ENCODE results near the gene TOLLIP.

Gene TOLLIP

GRCh38 chr11:1353383-1354124, 44.1 kb upstream of the TOLLIP start:
- DNase-seq (ENCODE audit: extremely low spot score), result no peak
- ChIA-PET CTCF (no interaction called here), POLR2A (no interaction called here)
- no peak for TF ChIP-seq ELF4 (IDR thresholded peaks at IDR 0.05)
- no peak for TF ChIP-seq NFRKB (IDR thresholded peaks at IDR 0.05)
- TF ChIP-seq SUZ12 (IDR thresholded peaks at IDR 0.05), result no peak
- TF ChIP-seq FOXM1 (IDR thresholded peaks at IDR 0.05; ENCODE audit: borderline replicate concordance), result no peak
- TF ChIP-seq FOXK2 (IDR thresholded peaks at IDR 0.05), result no peak
- TF ChIP-seq CTBP1 (IDR thresholded peaks at IDR 0.05; ENCODE audit: borderline replicate concordance), result no peak
- no peak for TF ChIP-seq LEF1 (IDR thresholded peaks at IDR 0.05; ENCODE audit: borderline replicate concordance)
- no peak for TF ChIP-seq FOXA1 (IDR thresholded peaks at IDR 0.05)
- TF ChIP-seq L3MBTL2 (conservative IDR thresholded peaks at IDR 0.05), result no peak
- no peak for TF ChIP-seq HDGF (IDR thresholded peaks at IDR 0.05; ENCODE audit: borderline replicate concordance)
- no peak for TF ChIP-seq PKNOX1 (IDR thresholded peaks at IDR 0.05)
- TF ChIP-seq TARDBP (IDR thresholded peaks at IDR 0.05), result no peak
- TF ChIP-seq ZNF384 (IDR thresholded peaks at IDR 0.05), result no peak
- TF ChIP-seq SP1 (IDR thresholded peaks at IDR 0.05), result no peak
- TF ChIP-seq ARNT (IDR thresholded peaks at IDR 0.05), result no peak
- TF ChIP-seq BHLHE40 (IDR thresholded peaks at IDR 0.05; ENCODE audit: borderline replicate concordance), result no peak

GRCh38 chr11:1352696-1353382, 43.4 kb upstream of the TOLLIP start:
- TF ChIP-seq HDGF (IDR thresholded peaks at IDR 0.05; ENCODE audit: borderline replicate concordance), result no peak
- TF ChIP-seq ELF4 (IDR thresholded peaks at IDR 0.05), result no peak
- no peak for TF ChIP-seq ZNF384 (IDR thresholded peaks at IDR 0.05)
- TF ChIP-seq PKNOX1 (IDR thresholded peaks at IDR 0.05), result no peak
- TF ChIP-seq LEF1 (IDR thresholded peaks at IDR 0.05; ENCODE audit: borderline replicate concordance), result no peak
- no peak for TF ChIP-seq SP1 (IDR thresholded peaks at IDR 0.05)
- no peak for TF ChIP-seq CTBP1 (IDR thresholded peaks at IDR 0.05; ENCODE audit: borderline replicate concordance)
- no peak for TF ChIP-seq ARNT (IDR thresholded peaks at IDR 0.05)
- no peak for DNase-seq (ENCODE audit: extremely low spot score)
- ChIA-PET POLR2A (no interaction called here), CTCF (no interaction called here)

GRCh38 chr11:1351278-1351937, 42.0 kb upstream of the TOLLIP start:
- TF ChIP-seq ELF4 (IDR thresholded peaks at IDR 0.05) (peak; percentile 45; the same call in 1 of the 2 replicates), FOXA1 (IDR thresholded peaks at IDR 0.05) (no peak), SUZ12 (IDR thresholded peaks at IDR 0.05) (no peak)
- DNase-seq (ENCODE audit: extremely low spot score), result peak; percentile 40
- POLR2A ChIA-PET, result interaction anchor here (1.2 to 1.4 kb wide), 2 partner anchors 12 to 30 kb away, joined by 3 read pairs; no protein-coding TSS in a partner anchor
- CTCF ChIA-PET, result no interaction called here

DNA sequence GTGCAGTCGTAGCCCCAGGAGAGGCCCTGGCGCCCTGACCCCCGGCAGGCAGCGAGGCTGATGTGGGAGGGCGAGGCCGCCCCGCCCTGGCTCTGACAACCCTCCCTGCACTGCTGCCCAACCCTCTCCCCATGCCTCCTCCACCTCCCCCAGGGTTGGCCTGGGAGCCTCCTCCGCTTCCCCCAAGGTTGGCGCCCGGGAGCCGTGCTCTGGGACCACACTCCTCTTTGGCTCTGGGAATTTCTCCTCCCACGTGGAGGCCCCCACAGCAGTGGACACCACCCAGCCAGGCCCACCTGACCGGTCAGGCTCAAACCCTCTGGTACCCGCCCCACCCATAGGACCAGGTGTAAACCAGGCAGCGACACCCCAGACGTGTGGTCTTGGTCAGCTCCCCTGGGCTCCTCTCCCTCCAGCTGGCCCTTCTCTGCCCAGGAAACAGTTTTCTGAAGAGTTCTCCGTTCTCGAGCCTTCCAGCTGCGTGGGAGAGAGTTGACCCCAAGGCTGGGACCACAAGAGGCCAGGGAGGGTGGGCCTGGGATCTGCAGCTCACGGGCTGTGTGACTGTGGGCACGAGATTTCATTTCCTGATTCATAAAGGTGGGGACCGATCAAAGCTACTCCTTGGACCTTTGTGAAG, 40.8 kb upstream of the TOLLIP start:
- ChIA-PET POLR2A (interaction anchor here (0.9 to 1.4 kb wide), 2 partner anchors 8 to 32 kb away, joined by 3 to 4 read pairs; no protein-coding TSS in a partner anchor), CTCF (interaction anchor here (0.6 kb wide), 1 partner anchor 386 kb away, joined by 8 read pairs; no protein-coding TSS in a partner anchor)
- no peak for TF ChIP-seq BHLHE40 (IDR thresholded peaks at IDR 0.05; ENCODE audit: borderline replicate concordance)
- no peak for TF ChIP-seq HDGF (IDR thresholded peaks at IDR 0.05; ENCODE audit: borderline replicate concordance)
- no peak for TF ChIP-seq CTBP1 (IDR thresholded peaks at IDR 0.05; ENCODE audit: borderline replicate concordance)
- TF ChIP-seq SP1 (IDR thresholded peaks at IDR 0.05), result no peak
- no peak for TF ChIP-seq FOXA1 (IDR thresholded peaks at IDR 0.05)
- no peak for TF ChIP-seq LEF1 (IDR thresholded peaks at IDR 0.05; ENCODE audit: borderline replicate concordance)
- no peak for TF ChIP-seq ARNT (IDR thresholded peaks at IDR 0.05)
- no peak for TF ChIP-seq L3MBTL2 (conservative IDR thresholded peaks at IDR 0.05)
- TF ChIP-seq SUZ12 (IDR thresholded peaks at IDR 0.05), result no peak
- no peak for TF ChIP-seq TARDBP (IDR thresholded peaks at IDR 0.05)
- no peak for TF ChIP-seq ZNF384 (IDR thresholded peaks at IDR 0.05)
- no peak for TF ChIP-seq FOXM1 (IDR thresholded peaks at IDR 0.05; ENCODE audit: borderline replicate concordance)
- no peak for TF ChIP-seq PKNOX1 (IDR thresholded peaks at IDR 0.05)
- TF ChIP-seq ELF4 (IDR thresholded peaks at IDR 0.05), result no peak
- no peak for TF ChIP-seq FOXK2 (IDR thresholded peaks at IDR 0.05)
- no peak for TF ChIP-seq NFRKB (IDR thresholded peaks at IDR 0.05)
- DNase-seq (ENCODE audit: extremely low spot score), result no peak

DNA sequence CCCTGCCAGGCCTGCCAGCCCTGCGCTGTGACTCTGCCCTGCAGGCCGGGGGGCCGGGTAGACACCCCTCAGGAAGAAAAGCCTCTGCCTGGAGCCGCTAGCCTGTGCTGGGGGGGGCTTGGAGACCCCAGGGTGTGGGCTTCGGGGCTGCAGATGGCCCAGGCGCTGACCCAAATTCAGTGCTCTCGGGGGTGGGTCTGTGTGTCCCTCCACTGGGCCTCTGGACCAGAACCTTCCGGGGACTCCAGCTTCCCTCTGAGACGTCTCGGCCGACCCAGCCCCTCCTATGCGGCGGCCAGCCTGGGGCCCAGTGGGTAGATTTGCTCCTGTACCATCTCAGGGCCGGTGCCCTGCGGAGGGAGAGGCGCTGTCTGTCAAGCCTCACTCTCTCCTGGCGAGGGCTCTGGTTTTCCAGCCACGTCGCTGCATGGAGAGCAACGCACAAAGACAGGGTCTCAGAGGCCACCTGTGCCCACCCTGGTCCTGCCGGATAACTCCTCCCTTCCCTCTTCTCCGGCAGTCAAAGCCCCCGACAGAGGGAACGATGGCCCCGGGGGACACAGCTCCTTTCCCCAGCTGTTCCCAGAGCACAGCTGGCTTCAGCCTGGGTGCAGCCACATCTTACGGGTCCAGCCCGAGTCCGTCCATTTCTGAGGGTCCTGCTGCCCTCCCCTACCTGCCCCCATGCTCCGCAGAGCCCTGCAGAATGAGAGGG, 40.1 kb upstream of the TOLLIP start:
- DNase-seq (ENCODE audit: extremely low spot score), result no peak
- CTCF ChIA-PET, result no interaction called here
- TF ChIP-seq FOXK2 (IDR thresholded peaks at IDR 0.05) (no peak), BHLHE40 (IDR thresholded peaks at IDR 0.05; ENCODE audit: borderline replicate concordance) (no peak), SP1 (IDR thresholded peaks at IDR 0.05) (no peak), LEF1 (IDR thresholded peaks at IDR 0.05; ENCODE audit: borderline replicate concordance) (no peak), PKNOX1 (IDR thresholded peaks at IDR 0.05) (no peak), NFRKB (IDR thresholded peaks at IDR 0.05) (no peak), ZNF384 (IDR thresholded peaks at IDR 0.05) (no peak), ARNT (IDR thresholded peaks at IDR 0.05) (no peak), FOXM1 (IDR thresholded peaks at IDR 0.05; ENCODE audit: borderline replicate concordance) (no peak), TARDBP (IDR thresholded peaks at IDR 0.05) (no peak), L3MBTL2 (conservative IDR thresholded peaks at IDR 0.05) (no peak), SUZ12 (IDR thresholded peaks at IDR 0.05) (no peak)
- POLR2A ChIA-PET, result no interaction called here
